WTC11 (cell line): ENCODE measurements around the gene TOMM40. TPM values are rescaled to one million over a fixed set of nuclear protein-coding genes. Genes with fewer than 3 reads are reported as not detected.
A peak's percentile ranks its signal among the peaks of the same experiment; 100 is the strongest.
"Not testable (repeated sequence)": the region's sequence is repeated elsewhere in the genome, so short reads cannot be mapped to it uniquely, and the experiment has no call there.

ENCODE experiments used
- ATAC-seq: fragments of 200-7000 bp; cut with Tn5 transposase; 2 replicates; pipeline ENCODE4 v1.10.0; 2021; ENCODE audit warnings: mild to moderate bottlenecking, moderate library complexity
- CTCF ChIA-PET: fragments of 300-600 bp; sonication (Branson Sonifier 250); formaldehyde crosslinking; loops from one replicate; lab custom pipeline; 2021; ENCODE audit warnings: antibody characterized with exemption; lab: Charles Lee
- POLR2A ChIA-PET: fragments of 350-600 bp; sonication (Branson Sonifier 250); formaldehyde crosslinking; loops from one replicate; lab custom pipeline; 2021; ENCODE audit warnings: antibody characterized with exemption; lab: Charles Lee
- DNase-seq: peaks from one replicate; pipeline ENCODE4 v3.0.0; 2021; ENCODE audit warnings: low spot score
- H3K27ac Mint-ChIP-seq: 2 replicates; pipeline ENCODE4 v1.8.0; 2021; ENCODE audit warnings: mixed read lengths
- H3K27me3 Mint-ChIP-seq: 2 replicates; pipeline ENCODE4 v1.8.0; 2021; ENCODE audit warnings: low read depth, mild to moderate bottlenecking, moderate library complexity, mixed read lengths
- H3K36me3 Mint-ChIP-seq: 2 replicates; pipeline ENCODE4 v1.8.0; 2021; ENCODE audit warnings: mixed read lengths
- H3K4me1 Mint-ChIP-seq: 2 replicates; pipeline ENCODE4 v1.8.0; 2022; ENCODE audit warnings: mixed read lengths
- H3K4me3 Mint-ChIP-seq: 2 replicates; pipeline ENCODE4 v1.8.0; 2021; ENCODE audit warnings: mild to moderate bottlenecking, moderate library complexity, mixed read lengths
- H3K9me3 Mint-ChIP-seq: 2 replicates; pipeline ENCODE4 v1.8.0; 2021; ENCODE audit warnings: mixed read lengths
- FOXJ3 ChIP-seq: sonication (generic); formaldehyde crosslinking; IDR thresholded peaks from 2 replicates; pipeline ENCODE4 v1.9.0; 2021; ENCODE audit warnings: missing genetic modification reagents, mild to moderate bottlenecking, borderline replicate concordance
- GABPB1 ChIP-seq: sonication (generic); formaldehyde crosslinking; IDR thresholded peaks from 2 replicates; pipeline ENCODE4 v1.8.1; 2023; ENCODE audit warnings: mild to moderate bottlenecking, missing genetic modification reagents
- NR3C1 ChIP-seq: sonication (generic); formaldehyde crosslinking; conservative IDR thresholded peaks from 2 replicates; pipeline ENCODE4 v1.8.1; 2023; ENCODE audit warnings: low read depth, mild to moderate bottlenecking, missing genetic modification reagents
- ZNF121 ChIP-seq: sonication (generic); formaldehyde crosslinking; IDR thresholded peaks from 2 replicates; pipeline ENCODE4 v1.8.0; 2023; ENCODE audit warnings: missing genetic modification reagents
- total RNA-seq: library from RNA; stranded (reverse); gene quantifications from 3 replicates; pipeline ENCODE4 v1.2.3, GENCODE V29; 2021
- TF ChIP-seq, protein P1 (sequence below): sonication (generic); formaldehyde crosslinking; conservative IDR thresholded peaks from 2 replicates; pipeline ENCODE4 v1.8.1; 2022; ENCODE audit warnings: mild to moderate bottlenecking, missing genetic modification reagents
- TF ChIP-seq, protein P2 (sequence below): fragments of 250-450 bp; sonication (Bioruptor Pico); IDR thresholded peaks from 2 replicates; pipeline ENCODE4 v1.9.0; 2021; ENCODE audit warnings: mild to moderate bottlenecking, borderline replicate concordance
- TF ChIP-seq, protein P3 (sequence below): fragments of 250-450 bp; sonication (Bioruptor Pico); IDR thresholded peaks from 2 replicates; pipeline ENCODE4 v1.9.0; 2021; ENCODE audit warnings: mild to moderate bottlenecking

Gene TOMM40
- total RNA-seq, 1 experiment from 2014 or later: 221 TPM

DNA sequence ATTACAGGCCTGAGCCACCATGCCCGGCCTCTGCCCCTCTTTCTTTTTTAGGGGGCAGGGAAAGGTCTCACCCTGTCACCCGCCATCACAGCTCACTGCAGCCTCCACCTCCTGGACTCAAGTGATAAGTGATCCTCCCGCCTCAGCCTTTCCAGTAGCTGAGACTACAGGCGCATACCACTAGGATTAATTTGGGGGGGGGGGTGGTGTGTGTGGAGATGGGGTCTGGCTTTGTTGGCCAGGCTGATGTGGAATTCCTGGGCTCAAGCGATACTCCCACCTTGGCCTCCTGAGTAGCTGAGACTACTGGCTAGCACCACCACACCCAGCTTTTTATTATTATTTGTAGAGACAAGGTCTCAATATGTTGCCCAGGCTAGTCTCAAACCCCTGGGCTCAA lies 18.7 kb downstream of the TOMM40 start:
- no peaks in the 10 kb centered on the region for H3K9me3 Mint-ChIP-seq
- no peak overlapping the region for H3K4me3 Mint-ChIP-seq

DNA sequence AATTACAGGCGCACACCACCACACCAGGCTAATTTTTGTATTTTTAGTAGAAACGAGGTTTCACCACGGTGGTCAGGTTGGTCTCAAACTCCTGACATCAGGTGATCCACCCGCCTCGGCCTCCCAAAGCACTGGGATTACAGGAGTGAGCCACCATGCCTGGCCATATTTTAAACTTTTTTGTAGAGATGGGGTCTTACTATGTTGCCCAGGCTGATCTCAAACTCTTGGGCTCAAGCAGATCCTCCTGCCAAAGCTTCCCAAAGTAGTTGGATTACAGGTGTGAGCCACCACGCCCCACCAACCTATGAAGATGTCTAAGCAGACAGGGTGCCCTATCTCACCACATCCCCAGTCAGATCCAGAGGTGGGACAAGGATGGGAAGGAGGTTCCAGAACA lies 20.8 kb downstream of the TOMM40 start:
- H3K9me3 Mint-ChIP-seq: not testable (repeated sequence)
- TF ChIP-seq ZNF121 (CRISPR knock-in tag): peak; percentile 89
- TF ChIP-seq, all 79 proteins: peak for 1; not testable (repeated sequence) for 78
- H3K27me3 Mint-ChIP-seq, H3K27ac Mint-ChIP-seq, ATAC-seq, H3K4me3 Mint-ChIP-seq, DNase-seq: not testable (repeated sequence)
- Mint-ChIP-seq H3K4me1 (peaks cover 37% of the 10 kb centered on the region), H3K36me3 (peaks cover 10% of the 10 kb centered on the region)
- POLR2A ChIA-PET: interaction anchor here (0.7 to 1.5 kb wide), 2 partner anchors 43 to 214 kb away, joined by 3 to 5 read pairs; partner anchors contain the start of gene CLPTM1
- CTCF ChIA-PET: interaction anchor here (0.9 to 1.5 kb wide), 6 partner anchors 8 to 255 kb away, joined by 3 to 8 read pairs (median 3); partner anchors contain the start of gene CLPTM1

More for the DNA sequence above, 18.7 kb downstream of the TOMM40 start:
- H3K4me1 Mint-ChIP-seq: peaks cover 44% of the 10 kb centered on the region
- DNase-seq (no peak), ATAC-seq (no peak)
- H3K27ac Mint-ChIP-seq: no peak overlapping the region
- no peaks in the 10 kb centered on the region; the same call in 1 of the 2 replicates for H3K27me3 Mint-ChIP-seq
- peaks cover 15% of the 10 kb centered on the region for H3K36me3 Mint-ChIP-seq
- TF ChIP-seq NR3C1 (CRISPR knock-in tag): no peak
- peak; percentile 18; the same call in 1 of the 2 replicates for TF ChIP-seq ZNF121 (CRISPR knock-in tag)
- ChIA-PET CTCF (interaction anchor here (0.6 to 2.3 kb wide), 7 partner anchors 24 to 1469 kb away, joined by 3 to 8 read pairs (median 4); no protein-coding TSS in a partner anchor), POLR2A (interaction anchor here (0.6 kb wide), 1 partner anchor 42 kb away, joined by 8 read pairs; no protein-coding TSS in a partner anchor)

DNA sequence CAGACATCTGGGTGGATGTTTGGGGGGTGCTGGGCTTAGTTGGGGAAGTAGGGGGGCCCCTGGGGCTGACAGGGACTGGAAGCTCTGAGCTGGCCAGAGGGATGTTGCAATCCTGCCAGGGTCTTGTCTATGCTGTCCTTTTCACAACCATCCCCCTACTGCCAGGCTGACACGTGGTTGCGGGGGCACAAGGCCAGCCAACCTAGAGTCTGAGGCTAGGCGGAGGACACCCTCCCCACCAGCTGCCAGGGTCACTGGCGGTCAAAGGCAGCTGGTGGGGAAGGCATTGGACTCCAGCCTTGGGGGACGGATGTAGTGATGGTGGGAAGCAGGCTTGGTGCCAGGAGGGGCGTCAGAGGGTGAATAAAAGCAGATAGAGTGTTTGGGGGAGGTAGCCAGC lies 21.8 kb downstream of the TOMM40 start:
- Mint-ChIP-seq H3K4me1 (peaks cover 35% of the 10 kb centered on the region), H3K27me3 (no peaks in the 10 kb centered on the region; the same call in 1 of the 2 replicates), H3K27ac (peak overlapping the region; percentile 69), H3K4me3 (no peak overlapping the region; the same call in 1 of the 2 replicates), H3K9me3 (no peaks in the 10 kb centered on the region), H3K36me3 (peaks cover 10% of the 10 kb centered on the region)
- ChIA-PET CTCF (interaction anchor here (0.6 to 1.4 kb wide), 5 partner anchors 9 to 204 kb away, joined by 3 to 6 read pairs (median 3); no protein-coding TSS in a partner anchor), POLR2A (interaction anchor here (1.2 kb wide), 1 partner anchor 64 kb away, joined by 8 read pairs; no protein-coding TSS in a partner anchor)
- DNase-seq (no peak), ATAC-seq (no peak)
- TF ChIP-seq FOXJ3 (CRISPR knock-in tag) (no peak), ZNF121 (CRISPR knock-in tag) (peak; percentile 55; the same call in 1 of the 2 replicates), GABPB1 (CRISPR knock-in tag) (peak; percentile 91)
- TF ChIP-seq, protein P1, sequence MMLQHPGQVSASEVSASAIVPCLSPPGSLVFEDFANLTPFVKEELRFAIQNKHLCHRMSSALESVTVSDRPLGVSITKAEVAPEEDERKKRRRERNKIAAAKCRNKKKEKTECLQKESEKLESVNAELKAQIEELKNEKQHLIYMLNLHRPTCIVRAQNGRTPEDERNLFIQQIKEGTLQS (CRISPR knock-in tag): no peak
- TF ChIP-seq, protein P2, sequence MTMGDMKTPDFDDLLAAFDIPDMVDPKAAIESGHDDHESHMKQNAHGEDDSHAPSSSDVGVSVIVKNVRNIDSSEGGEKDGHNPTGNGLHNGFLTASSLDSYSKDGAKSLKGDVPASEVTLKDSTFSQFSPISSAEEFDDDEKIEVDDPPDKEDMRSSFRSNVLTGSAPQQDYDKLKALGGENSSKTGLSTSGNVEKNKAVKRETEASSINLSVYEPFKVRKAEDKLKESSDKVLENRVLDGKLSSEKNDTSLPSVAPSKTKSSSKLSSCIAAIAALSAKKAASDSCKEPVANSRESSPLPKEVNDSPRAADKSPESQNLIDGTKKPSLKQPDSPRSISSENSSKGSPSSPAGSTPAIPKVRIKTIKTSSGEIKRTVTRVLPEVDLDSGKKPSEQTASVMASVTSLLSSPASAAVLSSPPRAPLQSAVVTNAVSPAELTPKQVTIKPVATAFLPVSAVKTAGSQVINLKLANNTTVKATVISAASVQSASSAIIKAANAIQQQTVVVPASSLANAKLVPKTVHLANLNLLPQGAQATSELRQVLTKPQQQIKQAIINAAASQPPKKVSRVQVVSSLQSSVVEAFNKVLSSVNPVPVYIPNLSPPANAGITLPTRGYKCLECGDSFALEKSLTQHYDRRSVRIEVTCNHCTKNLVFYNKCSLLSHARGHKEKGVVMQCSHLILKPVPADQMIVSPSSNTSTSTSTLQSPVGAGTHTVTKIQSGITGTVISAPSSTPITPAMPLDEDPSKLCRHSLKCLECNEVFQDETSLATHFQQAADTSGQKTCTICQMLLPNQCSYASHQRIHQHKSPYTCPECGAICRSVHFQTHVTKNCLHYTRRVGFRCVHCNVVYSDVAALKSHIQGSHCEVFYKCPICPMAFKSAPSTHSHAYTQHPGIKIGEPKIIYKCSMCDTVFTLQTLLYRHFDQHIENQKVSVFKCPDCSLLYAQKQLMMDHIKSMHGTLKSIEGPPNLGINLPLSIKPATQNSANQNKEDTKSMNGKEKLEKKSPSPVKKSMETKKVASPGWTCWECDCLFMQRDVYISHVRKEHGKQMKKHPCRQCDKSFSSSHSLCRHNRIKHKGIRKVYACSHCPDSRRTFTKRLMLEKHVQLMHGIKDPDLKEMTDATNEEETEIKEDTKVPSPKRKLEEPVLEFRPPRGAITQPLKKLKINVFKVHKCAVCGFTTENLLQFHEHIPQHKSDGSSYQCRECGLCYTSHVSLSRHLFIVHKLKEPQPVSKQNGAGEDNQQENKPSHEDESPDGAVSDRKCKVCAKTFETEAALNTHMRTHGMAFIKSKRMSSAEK (CRISPR knock-in tag): no peak
- TF ChIP-seq, protein P3, sequence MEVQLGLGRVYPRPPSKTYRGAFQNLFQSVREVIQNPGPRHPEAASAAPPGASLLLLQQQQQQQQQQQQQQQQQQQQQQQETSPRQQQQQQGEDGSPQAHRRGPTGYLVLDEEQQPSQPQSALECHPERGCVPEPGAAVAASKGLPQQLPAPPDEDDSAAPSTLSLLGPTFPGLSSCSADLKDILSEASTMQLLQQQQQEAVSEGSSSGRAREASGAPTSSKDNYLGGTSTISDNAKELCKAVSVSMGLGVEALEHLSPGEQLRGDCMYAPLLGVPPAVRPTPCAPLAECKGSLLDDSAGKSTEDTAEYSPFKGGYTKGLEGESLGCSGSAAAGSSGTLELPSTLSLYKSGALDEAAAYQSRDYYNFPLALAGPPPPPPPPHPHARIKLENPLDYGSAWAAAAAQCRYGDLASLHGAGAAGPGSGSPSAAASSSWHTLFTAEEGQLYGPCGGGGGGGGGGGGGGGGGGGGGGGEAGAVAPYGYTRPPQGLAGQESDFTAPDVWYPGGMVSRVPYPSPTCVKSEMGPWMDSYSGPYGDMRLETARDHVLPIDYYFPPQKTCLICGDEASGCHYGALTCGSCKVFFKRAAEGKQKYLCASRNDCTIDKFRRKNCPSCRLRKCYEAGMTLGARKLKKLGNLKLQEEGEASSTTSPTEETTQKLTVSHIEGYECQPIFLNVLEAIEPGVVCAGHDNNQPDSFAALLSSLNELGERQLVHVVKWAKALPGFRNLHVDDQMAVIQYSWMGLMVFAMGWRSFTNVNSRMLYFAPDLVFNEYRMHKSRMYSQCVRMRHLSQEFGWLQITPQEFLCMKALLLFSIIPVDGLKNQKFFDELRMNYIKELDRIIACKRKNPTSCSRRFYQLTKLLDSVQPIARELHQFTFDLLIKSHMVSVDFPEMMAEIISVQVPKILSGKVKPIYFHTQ (CRISPR knock-in tag): no peak
